Neutrophil (primary cell): ENCODE measurements around the gene IGF2.

Experiments
- H3K27ac ChIP-seq: fragments of 200-600 bp; sonication (generic); 2 replicates; pipeline ENCODE4 v1.5.1; 2016; ENCODE audit warnings: mild to moderate bottlenecking, moderate library complexity
- H3K27me3 ChIP-seq: fragments of 200-600 bp; sonication (generic); 2 replicates; pipeline ENCODE4 v1.6.0; 2016; ENCODE audit warnings: mild to moderate bottlenecking
- H3K36me3 ChIP-seq: fragments of 200-600 bp; sonication (generic); 2 replicates; pipeline ENCODE4 v1.5.1; 2017
- H3K4me1 ChIP-seq, 2 experiments: fragments of 200-600 bp in 1 of 2; sonication (generic) in 1 of 2; 1 replicate in 1 of 2; 2 replicates in 1 of 2; pipeline versions ENCODE4 v1.5.1 to v1.6.1; 2013 to 2016; ENCODE audit warnings: low read depth in 1 of 2, low read length in 1 of 2, mild to moderate bottlenecking in 1 of 2, moderate library complexity in 1 of 2; ENCODE audit not compliant: control insufficient read depth in 1 of 2, insufficient read depth in 1 of 2
- H3K4me3 ChIP-seq, 2 experiments: fragments of 200-600 bp in 1 of 2; sonication (generic) in 1 of 2; 1 replicate in 1 of 2; 2 replicates in 1 of 2; pipeline ENCODE4 v1.5.1; 2013 to 2016; ENCODE audit warnings: low read depth in 1 of 2, low read length in 1 of 2, mild to moderate bottlenecking in 1 of 2, moderate library complexity in 1 of 2
- H3K9me3 ChIP-seq: fragments of 200-600 bp; sonication (generic); 2 replicates; pipeline ENCODE4 v1.5.1; 2016
- TF ChIP-seq, protein P1 (sequence below): fragments of 200-600 bp; sonication (generic); IDR thresholded peaks from 2 replicates; pipeline ENCODE4 v1.5.1; 2016; ENCODE audit warnings: antibody characterized with exemption

Gene IGF2

DNA sequence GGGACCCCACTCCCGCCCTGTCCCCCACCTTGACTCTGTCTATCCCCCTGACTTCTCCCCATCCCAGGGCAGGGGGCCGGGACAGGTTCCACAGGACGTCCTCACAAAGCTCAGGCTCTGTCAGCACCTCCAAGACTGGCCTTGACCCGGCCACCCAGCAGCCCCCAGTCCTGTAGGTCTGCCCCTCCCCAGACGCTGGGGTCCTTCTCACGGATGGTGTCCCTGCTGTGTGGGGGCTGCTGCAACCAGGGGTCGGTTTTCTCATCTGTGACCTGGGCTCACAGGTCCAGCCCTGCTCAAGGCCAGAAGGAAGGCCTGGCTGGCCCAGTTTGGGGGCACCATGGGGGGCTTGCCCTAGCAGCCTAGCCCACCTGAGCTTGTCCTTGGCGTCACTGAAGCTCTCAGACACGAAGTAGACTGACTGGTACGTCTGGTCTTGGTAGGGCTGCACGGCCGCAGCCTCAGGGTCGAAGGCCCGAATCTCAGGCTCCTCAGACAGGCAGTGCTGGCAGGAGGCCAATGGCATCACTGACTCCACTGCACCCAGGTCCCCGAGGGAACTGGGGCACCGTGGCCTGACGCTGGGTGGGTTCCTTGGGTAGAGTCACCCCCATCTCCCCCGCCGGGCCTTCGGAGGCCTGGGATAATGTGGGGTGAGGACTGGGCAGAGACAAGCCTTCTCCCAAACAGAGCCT is 25.8 kb upstream of the IGF2 start:
- Histone ChIP-seq H3K9me3 (no peaks in the 10 kb centered on the region), H3K27me3 (peaks cover 43% of the 10 kb centered on the region), H3K4me3 (no peak overlapping the region), H3K4me1 (no peaks in the 10 kb centered on the region), H3K27ac (no peak overlapping the region), H3K36me3 (no peaks in the 10 kb centered on the region)
- TF ChIP-seq, protein P1, sequence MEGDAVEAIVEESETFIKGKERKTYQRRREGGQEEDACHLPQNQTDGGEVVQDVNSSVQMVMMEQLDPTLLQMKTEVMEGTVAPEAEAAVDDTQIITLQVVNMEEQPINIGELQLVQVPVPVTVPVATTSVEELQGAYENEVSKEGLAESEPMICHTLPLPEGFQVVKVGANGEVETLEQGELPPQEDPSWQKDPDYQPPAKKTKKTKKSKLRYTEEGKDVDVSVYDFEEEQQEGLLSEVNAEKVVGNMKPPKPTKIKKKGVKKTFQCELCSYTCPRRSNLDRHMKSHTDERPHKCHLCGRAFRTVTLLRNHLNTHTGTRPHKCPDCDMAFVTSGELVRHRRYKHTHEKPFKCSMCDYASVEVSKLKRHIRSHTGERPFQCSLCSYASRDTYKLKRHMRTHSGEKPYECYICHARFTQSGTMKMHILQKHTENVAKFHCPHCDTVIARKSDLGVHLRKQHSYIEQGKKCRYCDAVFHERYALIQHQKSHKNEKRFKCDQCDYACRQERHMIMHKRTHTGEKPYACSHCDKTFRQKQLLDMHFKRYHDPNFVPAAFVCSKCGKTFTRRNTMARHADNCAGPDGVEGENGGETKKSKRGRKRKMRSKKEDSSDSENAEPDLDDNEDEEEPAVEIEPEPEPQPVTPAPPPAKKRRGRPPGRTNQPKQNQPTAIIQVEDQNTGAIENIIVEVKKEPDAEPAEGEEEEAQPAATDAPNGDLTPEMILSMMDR, result no peak

DNA sequence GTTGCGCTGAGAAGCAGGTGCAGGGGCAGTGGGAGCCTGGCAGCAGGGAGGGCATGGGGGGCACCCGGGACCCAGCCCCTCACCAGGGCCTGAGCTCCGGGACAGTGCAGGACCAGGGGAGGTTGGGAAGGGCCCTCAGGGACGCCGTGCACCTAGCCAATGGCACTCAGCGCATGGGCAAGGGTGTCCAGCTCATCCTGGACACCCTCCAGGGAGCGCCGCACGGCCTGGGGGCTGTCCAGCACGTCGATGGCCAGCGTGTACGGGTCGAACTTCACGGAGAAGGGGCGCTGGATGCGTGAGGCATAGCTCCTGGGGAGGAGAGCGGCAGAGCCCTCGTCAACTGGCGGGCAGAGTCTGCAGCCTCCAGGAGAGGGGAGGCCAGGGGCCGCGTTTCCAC is 24.9 kb upstream of the IGF2 start:
- no peaks in the 10 kb centered on the region for H3K4me1 ChIP-seq
- TF ChIP-seq, protein P1, result no peak
- H3K4me3 ChIP-seq, result no peak overlapping the region
- peaks cover 37% of the 10 kb centered on the region for H3K27me3 ChIP-seq
- H3K36me3 ChIP-seq, result no peaks in the 10 kb centered on the region
- no peak overlapping the region for H3K27ac ChIP-seq
- H3K9me3 ChIP-seq, result no peaks in the 10 kb centered on the region

DNA sequence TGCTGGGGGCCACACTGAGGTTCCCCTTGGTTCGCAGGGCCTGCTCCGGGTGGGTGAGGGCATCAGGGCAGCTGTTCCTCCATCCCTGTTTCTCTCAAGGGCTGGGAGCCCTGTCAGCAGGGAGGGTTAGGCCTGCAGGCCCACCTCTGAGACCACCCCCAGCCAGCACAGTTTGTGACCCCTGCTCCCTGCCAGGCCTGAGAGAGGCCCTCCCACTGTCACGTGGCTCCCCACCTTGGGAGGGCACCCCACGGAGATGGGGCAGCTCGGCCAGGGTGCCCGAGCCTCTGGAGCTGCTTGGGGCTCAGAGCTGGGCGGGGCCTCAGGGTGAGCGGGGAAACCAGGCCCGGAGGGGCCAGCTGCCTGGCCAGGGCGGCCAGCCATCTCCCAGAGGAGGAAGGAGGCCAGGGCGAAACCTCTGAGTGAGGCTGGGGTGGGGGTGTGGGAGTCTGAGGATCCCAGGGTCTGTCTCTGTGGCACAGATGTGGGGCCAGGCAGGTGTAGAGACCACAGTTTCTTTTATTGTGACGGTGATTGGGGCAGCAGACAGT is 24.3 kb upstream of the IGF2 start:
- H3K27me3 ChIP-seq, result peaks cover 37% of the 10 kb centered on the region
- no peak overlapping the region for H3K27ac ChIP-seq
- no peak overlapping the region for H3K4me3 ChIP-seq
- TF ChIP-seq, protein P1, result no peak
- no peaks in the 10 kb centered on the region for H3K9me3 ChIP-seq
- H3K36me3 ChIP-seq, result no peaks in the 10 kb centered on the region
- no peaks in the 10 kb centered on the region for H3K4me1 ChIP-seq

DNA sequence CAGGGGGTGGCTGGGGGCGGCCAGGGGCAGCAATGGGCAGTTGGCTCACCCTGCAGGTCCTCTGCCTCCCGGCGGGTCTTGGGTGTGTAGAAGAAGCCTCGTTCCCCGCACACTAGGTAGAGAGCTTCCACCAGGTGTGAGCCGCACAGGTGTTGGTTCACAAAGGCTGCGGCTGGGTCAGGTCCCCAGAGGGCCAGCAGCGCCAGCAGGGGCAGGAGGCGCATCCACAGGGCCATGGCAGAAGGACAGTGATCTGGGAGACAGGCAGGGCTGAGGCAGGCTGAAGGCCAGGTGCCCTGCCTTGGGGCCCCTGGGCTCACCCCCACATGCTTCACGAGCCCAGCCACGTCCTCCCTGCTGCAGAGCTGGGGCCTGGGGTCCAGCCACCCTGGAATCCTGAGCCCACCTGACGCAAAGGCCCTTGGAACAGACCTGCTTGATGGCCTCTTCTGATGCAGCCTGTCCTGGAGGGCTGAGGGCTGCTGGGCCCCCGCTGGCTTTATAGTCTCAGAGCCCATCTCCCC is 21.6 kb upstream of the IGF2 start, which contains the start of gene INS:
Gene INS, minus strand, starts transcription at position 474 of the 524 bp plus-strand sequence. Its CDS starts 238 bp downstream, at position 236.
- H3K4me1 ChIP-seq, result no peaks in the 10 kb centered on the region
- no peak within 1 kb of the TSS for H3K27ac ChIP-seq
- H3K36me3 ChIP-seq, result no peaks in the 10 kb centered on the region
- TF ChIP-seq, protein P1, result no peak
- H3K4me3 ChIP-seq, result no peak within 1 kb of the TSS
- peaks cover 10% of the 10 kb centered on the region for H3K27me3 ChIP-seq
- H3K9me3 ChIP-seq, result no peaks in the 10 kb centered on the region

DNA sequence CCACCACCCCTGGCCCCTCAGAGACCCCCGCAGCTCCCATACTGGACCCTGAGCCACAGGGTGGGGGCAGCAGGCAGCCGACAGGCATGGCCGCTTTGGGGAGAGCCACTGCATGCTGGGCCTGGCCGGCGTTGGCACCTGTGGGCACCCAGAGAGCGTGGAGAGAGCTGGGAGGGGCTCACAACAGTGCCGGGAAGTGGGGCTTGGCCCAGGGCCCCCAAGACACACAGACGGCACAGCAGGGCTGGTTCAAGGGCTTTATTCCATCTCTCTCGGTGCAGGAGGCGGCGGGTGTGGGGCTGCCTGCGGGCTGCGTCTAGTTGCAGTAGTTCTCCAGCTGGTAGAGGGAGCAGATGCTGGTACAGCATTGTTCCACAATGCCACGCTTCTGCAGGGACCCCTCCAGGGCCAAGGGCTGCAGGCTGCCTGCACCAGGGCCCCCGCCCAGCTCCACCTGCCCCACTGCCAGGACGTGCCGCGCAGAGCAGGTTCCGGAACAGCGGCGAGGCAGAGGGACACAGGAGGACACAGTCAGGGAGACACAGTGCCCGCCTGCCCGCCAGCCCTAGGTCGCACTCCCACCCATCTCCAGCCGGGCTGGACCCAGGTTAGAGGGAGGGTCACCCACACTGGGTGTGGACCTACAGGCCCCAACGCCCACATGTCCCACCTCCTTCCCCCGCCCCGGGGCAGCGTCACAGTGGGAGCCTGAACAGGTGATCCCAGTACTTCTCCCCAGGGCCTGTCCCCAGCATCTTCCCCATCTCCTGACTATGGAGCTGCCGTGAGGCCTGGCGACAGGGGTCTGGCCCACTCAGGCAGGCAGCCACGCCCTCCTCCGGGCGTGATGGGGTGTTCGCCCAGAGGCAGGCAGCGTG is 20.6 kb upstream of the IGF2 start:
- H3K27ac ChIP-seq, result no peak overlapping the region
- H3K36me3 ChIP-seq, result no peaks in the 10 kb centered on the region
- H3K4me3 ChIP-seq, result no peak overlapping the region
- H3K9me3 ChIP-seq, result no peaks in the 10 kb centered on the region
- TF ChIP-seq, protein P1, result no peak
- peaks cover under 1% of the 10 kb centered on the region for H3K27me3 ChIP-seq
- no peaks in the 10 kb centered on the region for H3K4me1 ChIP-seq
